GM12878 (cell line): ENCODE measurements around the gene PRRC2A. TPM values are rescaled to one million over a fixed set of nuclear protein-coding genes. Genes with fewer than 3 reads are reported as not detected.

Source experiments
- ATAC-seq: fragments of 200-7000 bp; cut with Tn5 transposase; 3 replicates; pipeline ENCODE4 v1.9.1; 2020; ENCODE audit warnings: mild to moderate bottlenecking, moderate library complexity
- BruUV-seq: library from RNA; stranded (reverse); fragments of 400-500 nt; replicated peaks from 2 replicates; lab custom pipeline; 2021; lab: Mats Ljungman, UMichigan
- CTCF ChIA-PET: fragments of 300-600 bp; sonication (Branson Sonifier 250); formaldehyde crosslinking; extraction: SDS; loops from one replicate; lab custom pipeline; 2021; ENCODE audit warnings: inconsistent platforms; lab: Yijun Ruan, JAX
- POLR2A ChIA-PET: fragments of 350-600 bp; formaldehyde crosslinking; extraction: SDS; loops from one replicate; lab custom pipeline; 2021; ENCODE audit warnings: inconsistent platforms; lab: Charles Lee
- RAD21 ChIA-PET: fragments of 300-600 bp; sonication (Branson Sonifier 250); formaldehyde crosslinking; loops from one replicate; lab custom pipeline; 2023; ENCODE audit warnings: antibody characterized with exemption; ENCODE audit not compliant: unreplicated experiment; lab: Charles Lee
- SMC1A ChIA-PET: fragments of 300-600 bp; sonication (Branson Sonifier 250); formaldehyde crosslinking; loops from one replicate; lab custom pipeline; 2023; ENCODE audit not compliant: unreplicated experiment, uncharacterized antibody; lab: Charles Lee
- DNase-seq: peaks from one replicate; pipeline ENCODE4 v3.0.0-alpha.2; 2011; ENCODE audit warnings: low read depth, low spot score
- FAIRE-seq: peaks from 3 replicates; lab custom pipeline; 2011; peaks lifted over from hg19 to GRCh38; lab: Jason Lieb, UNC
- H2AFZ ChIP-seq: 2 replicates; pipeline ENCODE4 v1.6.0; 2011; ENCODE audit warnings: low read depth, low read length, control low read depth; ENCODE audit not compliant: control insufficient read depth
- H3K27ac ChIP-seq: 2 replicates; pipeline ENCODE4 v1.5.1; 2011; ENCODE audit warnings: control low read depth; ENCODE audit not compliant: control insufficient read depth, insufficient read depth
- H3K27me3 ChIP-seq, 2 experiments: replicated peaks in 1 of 2; 2 replicates each; pipeline versions ENCODE4 v1.6.0 to v1.6.1; 2011; ENCODE audit warnings: low read length in 1 of 2; ENCODE audit not compliant: control insufficient read depth in 2 of 2, insufficient read depth in 2 of 2
- H3K36me3 ChIP-seq, 2 experiments: 2 replicates each; pipeline ENCODE4 v1.5.1; 2011; ENCODE audit warnings: low read length in 1 of 2; ENCODE audit not compliant: control insufficient read depth in 2 of 2, insufficient read depth in 2 of 2
- H3K4me1 ChIP-seq: 2 replicates; pipeline ENCODE4 v1.6.1; 2011; ENCODE audit warnings: mild to moderate bottlenecking, low read length, moderate library complexity, mixed read lengths; ENCODE audit not compliant: control insufficient read depth, insufficient read depth
- H3K4me2 ChIP-seq: 2 replicates; pipeline ENCODE4 v1.6.0; 2011; ENCODE audit warnings: control low read depth; ENCODE audit not compliant: control insufficient read depth, insufficient read depth
- H3K4me3 ChIP-seq: fragments of 200-600 bp; sonication (generic); 2 replicates; pipeline ENCODE4 v1.5.1; 2016
- H3K79me2 ChIP-seq: 2 replicates; pipeline ENCODE4 v1.6.0; 2011; ENCODE audit warnings: low read length; ENCODE audit not compliant: control insufficient read depth, insufficient read depth
- H3K9ac ChIP-seq: 2 replicates; pipeline ENCODE4 v1.8.0; 2011; ENCODE audit warnings: low read length, control low read depth, mixed read lengths; ENCODE audit not compliant: control insufficient read depth, insufficient read depth
- H3K9me3 ChIP-seq: replicated peaks from 3 replicates; pipeline ENCODE4 v1.5.1; 2011; ENCODE audit warnings: mild to moderate bottlenecking, low read length; ENCODE audit not compliant: control insufficient read depth, insufficient read depth
- H4K20me1 ChIP-seq: 2 replicates; pipeline ENCODE4 v1.6.0; 2011; ENCODE audit not compliant: control insufficient read depth, insufficient read depth
- HDAC2 ChIP-seq: fragments of 200-600 bp; sonication (generic); IDR thresholded peaks from 2 replicates; pipeline ENCODE4 v1.6.1; 2017
- JUND ChIP-seq: IDR thresholded peaks from 2 replicates; pipeline ENCODE4 v1.6.1; 2012; ENCODE audit warnings: low read depth, mild to moderate bottlenecking, low read length, improper control_type of control experiment, moderate library complexity
- KAT2A ChIP-seq: conservative IDR thresholded peaks from 2 replicates; pipeline ENCODE4 v1.6.1; 2011; ENCODE audit warnings: low read depth, low read length; ENCODE audit not compliant: control insufficient read depth
- KDM1A ChIP-seq: fragments of 200-600 bp; sonication (generic); IDR thresholded peaks from 2 replicates; pipeline ENCODE4 v1.6.1; 2016; ENCODE audit warnings: borderline replicate concordance
- NFYB ChIP-seq: IDR thresholded peaks from 2 replicates; pipeline ENCODE4 v1.6.1; 2011; ENCODE audit warnings: low read depth, mild to moderate bottlenecking, low read length, improper control_type of control experiment, moderate library complexity; ENCODE audit not compliant: insufficient read depth
- POLR2A ChIP-seq: IDR thresholded peaks from 2 replicates; pipeline ENCODE4 v1.6.1; 2011; ENCODE audit warnings: low read depth, mild to moderate bottlenecking, low read length
- SIX5 ChIP-seq: IDR thresholded peaks from 2 replicates; pipeline ENCODE4 v1.6.1; 2011; ENCODE audit warnings: mild to moderate bottlenecking, low read depth, low read length, moderate library complexity; ENCODE audit not compliant: severe bottlenecking
- SPI1 ChIP-seq: IDR thresholded peaks from 2 replicates; pipeline ENCODE4 v1.6.1; 2011; ENCODE audit warnings: low read depth, mild to moderate bottlenecking, low read length, moderate library complexity, borderline replicate concordance; ENCODE audit not compliant: insufficient read depth
- SREBF1 ChIP-seq: IDR thresholded peaks from 2 replicates; pipeline ENCODE4 v1.6.1; 2012; ENCODE audit warnings: mild to moderate bottlenecking, low read length
- TAF1 ChIP-seq: IDR thresholded peaks from 2 replicates; pipeline ENCODE4 v1.6.1; 2011; ENCODE audit warnings: mild to moderate bottlenecking, low read depth, low read length, borderline replicate concordance
- YY1 ChIP-seq: IDR thresholded peaks from 2 replicates; pipeline ENCODE4 v1.6.1; 2011; ENCODE audit warnings: low read depth, mild to moderate bottlenecking, low read length
- ZNF24 ChIP-seq: fragments of 450-650 bp; IDR thresholded peaks from 2 replicates; pipeline ENCODE4 v1.6.1; 2017; ENCODE audit warnings: antibody characterized with exemption, mild to moderate bottlenecking
- ZNF274 ChIP-seq: IDR thresholded peaks from one replicate; pipeline ENCODE4 v1.8.0; 2011; ENCODE audit not compliant: insufficient read length, insufficient read depth
- ZSCAN29 ChIP-seq: fragments of 450-650 bp; IDR thresholded peaks from 2 replicates; pipeline ENCODE4 v1.6.1; 2017; ENCODE audit warnings: mild to moderate bottlenecking, moderate library complexity
- WGBS: methylation state at CpG from one replicate; pipeline ENCODE4 v1.1.6; 2016; ENCODE audit warnings: low lambda C conversion rate; ENCODE audit not compliant: insufficient replicate concordance, insufficient coverage; ENCODE audit errors: missing lambda C conversion rate; 5-methylcytosine and 5-hydroxymethylcytosine counted together
- in situ Hi-C: fragments of 300-500 bp; cut with MboI; formaldehyde crosslinking; loops from 9 replicates; pipeline ENCODE4 v1.14.3; 2018; ENCODE audit warnings: mixed read lengths
- intact Hi-C: fragments of 100-400 bp; cut with micrococcal nuclease; formaldehyde crosslinking; loops from one replicate; pipeline ENCODE4 v1.14.2; 2022; ENCODE audit not compliant: unreplicated experiment
- polyA plus RNA-seq, 11 experiments: library from polyadenylated mRNA; depleted of rRNA in 4 of 11; unstranded in 6 of 11; stranded (reverse) in 5 of 11; fragments of >200 nt; fragmentation: Nextera tagmentation in 4 of 11; fragmentation: Illumina TruSeq in 1 of 11; extraction: Ambion mirVana in 4 of 11; extraction: Trizol in 1 of 11; gene quantifications; 1 replicate in 1 of 11; 2 replicates in 10 of 11; pipeline versions ENCODE4 v1.2.1 to v1.2.3, GENCODE V29; 2011 to 2016; ENCODE audit warnings: inconsistent platforms in 2 of 11, missing spikeins in 2 of 11, low read depth in 1 of 11
- total RNA-seq, 4 experiments: library from RNA; depleted of rRNA in 3 of 4; stranded (reverse); fragments of >200 nt in 3 of 4; fragmentation: Illumina TruSeq in 1 of 4; extraction: Trizol in 1 of 4; gene quantifications; 2 replicates each; pipeline versions ENCODE4 v1.2.1 to v1.2.3, GENCODE V29; 2013 to 2021
- TF ChIP-seq, protein P1 (sequence below): fragments of 450-650 bp; conservative IDR thresholded peaks from 2 replicates; pipeline ENCODE4 v1.6.1; 2017; ENCODE audit warnings: mild to moderate bottlenecking, moderate library complexity
- TF ChIP-seq, protein P2 (sequence below), 3 experiments: IDR thresholded peaks in 2 of 3; conservative IDR thresholded peaks in 1 of 3; 2 replicates each; pipeline ENCODE4 v1.5.1; 2011; ENCODE audit warnings: low read depth in 3 of 3, low read length in 3 of 3, mild to moderate bottlenecking in 3 of 3, control low read depth in 2 of 3, moderate library complexity in 2 of 3, inconsistent platforms in 1 of 3, mixed read lengths in 1 of 3; ENCODE audit not compliant: control insufficient read depth in 2 of 3, insufficient read depth in 1 of 3; ENCODE audit errors: extremely low read depth in 1 of 3
- TF ChIP-seq, protein P3 (sequence below): fragments of 150-350 bp; IDR thresholded peaks from 2 replicates; pipeline ENCODE4 v1.6.1; 2014; ENCODE audit warnings: mild to moderate bottlenecking, low read depth, low read length

The PRRC2A gene
- total and polyA plus RNA-seq, 10 of the 15 experiments (the other 5 are each of a cell fraction or from before 2014, with no cell fraction given), result 0.40 to 244 (median 61.3) TPM

DNA sequence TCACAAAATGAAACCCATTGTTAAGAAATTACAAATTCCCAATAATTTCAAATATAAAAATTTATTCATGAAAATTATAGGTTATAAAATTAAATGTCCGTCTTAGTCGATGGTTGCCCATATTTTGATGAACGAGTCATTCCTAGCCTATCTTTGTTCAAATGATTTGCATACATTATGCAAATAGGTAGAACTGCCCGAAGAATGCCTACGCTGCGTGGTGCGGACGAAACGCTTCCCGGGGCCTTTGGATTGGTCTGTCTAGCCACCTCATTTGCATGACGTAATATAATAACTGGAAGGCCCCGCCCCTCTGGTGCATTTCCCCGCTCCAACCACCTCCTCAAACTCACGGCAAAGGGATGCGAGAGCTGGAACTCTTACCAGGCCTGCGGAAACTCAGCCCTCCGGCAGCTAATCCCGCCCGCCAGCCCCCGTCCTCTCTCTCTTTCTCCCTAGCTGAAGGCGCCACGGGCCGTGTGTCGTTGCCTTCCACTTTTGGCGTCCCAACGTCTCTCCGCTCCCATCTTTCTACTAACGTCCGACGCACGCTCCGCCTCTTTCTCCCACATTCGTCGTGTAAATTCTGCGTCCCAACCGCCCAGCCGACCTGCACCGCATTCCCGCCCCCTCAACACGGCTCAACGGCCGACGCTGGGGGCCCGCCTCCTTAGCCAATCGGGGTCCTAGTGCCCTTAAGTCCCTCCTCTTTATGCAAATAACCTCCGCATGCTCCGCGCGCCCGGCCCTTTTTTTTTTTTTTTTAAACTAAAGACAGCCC is 520 bp upstream of the PRRC2A start:
- no peaks in the 10 kb centered on the region for H3K27me3 ChIP-seq
- ChIA-PET SMC1A (interaction anchor here (0.7 to 1.0 kb wide), 4 partner anchors 10 to 61 kb away, joined by 3 read pairs; partner anchors contain the start of genes GPANK1 and LY6G5C), RAD21 (interaction anchor here (0.5 kb wide), 1 partner anchor 24 kb away, joined by 3 read pairs; no protein-coding TSS in a partner anchor), POLR2A (interaction anchor here (0.6 to 1.0 kb wide), 7 partner anchors 40 to 163 kb away, joined by 3 to 4 read pairs (median 3); partner anchors contain the start of genes CLIC1, DDX39B and TNF), CTCF (interaction anchor here (0.7 to 1.0 kb wide), 2 partner anchors 22 to 23 kb away, joined by 3 to 4 read pairs; no protein-coding TSS in a partner anchor)
- FAIRE-seq, result peak; percentile 94
- peak overlapping the region; percentile 70 for H3K4me3 ChIP-seq
- peak overlapping the region; percentile 77 for H3K9ac ChIP-seq
- H3K9me3 ChIP-seq, result no peaks in the 10 kb centered on the region
- peak overlapping the region; percentile 98 for H3K27ac ChIP-seq
- peak; percentile 96 for DNase-seq
- H3K36me3 ChIP-seq, result peaks cover 11 to 20% of the 10 kb centered on the region in 2 experiments; a peak in 3 of 4 replicates
- peak; percentile 89 for ATAC-seq
- H2AFZ ChIP-seq, result peak overlapping the region; percentile 77
- TSS peak; percentile 97 for BruUV-seq
- H3K4me2 ChIP-seq, result peak overlapping the region; percentile 80
- peaks cover 4% of the 10 kb centered on the region; the same call in 1 of the 2 replicates for H4K20me1 ChIP-seq
- in situ Hi-C loops (no loop called here), intact Hi-C loops (loop anchor here (1.0 to 5.0 kb wide), 3 partner anchors 32 to 123 kb away; partner anchors contain the start of genes BAG6 and MICB)
- 0% methylated on average over 37 of the region's 50 CpGs for WGBS
- H3K4me1 ChIP-seq, result peaks cover 21% of the 10 kb centered on the region
- peaks cover 48% of the 10 kb centered on the region for H3K79me2 ChIP-seq
- TF ChIP-seq SREBF1 (no peak; the same call in 1 of the 2 replicates), YY1 (peak; percentile 83), ZNF24 (no peak), SIX5 (no peak), POLR2A (peak; percentile 92), HDAC2 (no peak), KAT2A (no peak), JUND (peak; percentile 37; the same call in 1 of the 2 replicates), NFYB (peak; percentile 93), ZSCAN29 (no peak), KDM1A (no peak), SPI1 (no peak), ZNF274 (no peak), TAF1 (peak; percentile 79; the same call in 1 of the 2 replicates)
- TF ChIP-seq, protein P1, sequence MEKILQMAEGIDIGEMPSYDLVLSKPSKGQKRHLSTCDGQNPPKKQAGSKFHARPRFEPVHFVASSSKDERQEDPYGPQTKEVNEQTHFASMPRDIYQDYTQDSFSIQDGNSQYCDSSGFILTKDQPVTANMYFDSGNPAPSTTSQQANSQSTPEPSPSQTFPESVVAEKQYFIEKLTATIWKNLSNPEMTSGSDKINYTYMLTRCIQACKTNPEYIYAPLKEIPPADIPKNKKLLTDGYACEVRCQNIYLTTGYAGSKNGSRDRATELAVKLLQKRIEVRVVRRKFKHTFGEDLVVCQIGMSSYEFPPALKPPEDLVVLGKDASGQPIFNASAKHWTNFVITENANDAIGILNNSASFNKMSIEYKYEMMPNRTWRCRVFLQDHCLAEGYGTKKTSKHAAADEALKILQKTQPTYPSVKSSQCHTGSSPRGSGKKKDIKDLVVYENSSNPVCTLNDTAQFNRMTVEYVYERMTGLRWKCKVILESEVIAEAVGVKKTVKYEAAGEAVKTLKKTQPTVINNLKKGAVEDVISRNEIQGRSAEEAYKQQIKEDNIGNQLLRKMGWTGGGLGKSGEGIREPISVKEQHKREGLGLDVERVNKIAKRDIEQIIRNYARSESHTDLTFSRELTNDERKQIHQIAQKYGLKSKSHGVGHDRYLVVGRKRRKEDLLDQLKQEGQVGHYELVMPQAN, result peak; percentile 65; the same call in 1 of the 2 replicates
- TF ChIP-seq, protein P2, sequence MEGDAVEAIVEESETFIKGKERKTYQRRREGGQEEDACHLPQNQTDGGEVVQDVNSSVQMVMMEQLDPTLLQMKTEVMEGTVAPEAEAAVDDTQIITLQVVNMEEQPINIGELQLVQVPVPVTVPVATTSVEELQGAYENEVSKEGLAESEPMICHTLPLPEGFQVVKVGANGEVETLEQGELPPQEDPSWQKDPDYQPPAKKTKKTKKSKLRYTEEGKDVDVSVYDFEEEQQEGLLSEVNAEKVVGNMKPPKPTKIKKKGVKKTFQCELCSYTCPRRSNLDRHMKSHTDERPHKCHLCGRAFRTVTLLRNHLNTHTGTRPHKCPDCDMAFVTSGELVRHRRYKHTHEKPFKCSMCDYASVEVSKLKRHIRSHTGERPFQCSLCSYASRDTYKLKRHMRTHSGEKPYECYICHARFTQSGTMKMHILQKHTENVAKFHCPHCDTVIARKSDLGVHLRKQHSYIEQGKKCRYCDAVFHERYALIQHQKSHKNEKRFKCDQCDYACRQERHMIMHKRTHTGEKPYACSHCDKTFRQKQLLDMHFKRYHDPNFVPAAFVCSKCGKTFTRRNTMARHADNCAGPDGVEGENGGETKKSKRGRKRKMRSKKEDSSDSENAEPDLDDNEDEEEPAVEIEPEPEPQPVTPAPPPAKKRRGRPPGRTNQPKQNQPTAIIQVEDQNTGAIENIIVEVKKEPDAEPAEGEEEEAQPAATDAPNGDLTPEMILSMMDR (IDR thresholded peaks at IDR 0.05 in 2 of 3, conservative IDR thresholded peaks at IDR 0.05 in 1 of 3; ENCODE audit: control insufficient read depth in 2 of 3, extremely low read depth in 1 of 3, insufficient read depth in 1 of 3, low read depth in 3 of 3, low read length in 3 of 3), result no peak
- TF ChIP-seq, protein P3, sequence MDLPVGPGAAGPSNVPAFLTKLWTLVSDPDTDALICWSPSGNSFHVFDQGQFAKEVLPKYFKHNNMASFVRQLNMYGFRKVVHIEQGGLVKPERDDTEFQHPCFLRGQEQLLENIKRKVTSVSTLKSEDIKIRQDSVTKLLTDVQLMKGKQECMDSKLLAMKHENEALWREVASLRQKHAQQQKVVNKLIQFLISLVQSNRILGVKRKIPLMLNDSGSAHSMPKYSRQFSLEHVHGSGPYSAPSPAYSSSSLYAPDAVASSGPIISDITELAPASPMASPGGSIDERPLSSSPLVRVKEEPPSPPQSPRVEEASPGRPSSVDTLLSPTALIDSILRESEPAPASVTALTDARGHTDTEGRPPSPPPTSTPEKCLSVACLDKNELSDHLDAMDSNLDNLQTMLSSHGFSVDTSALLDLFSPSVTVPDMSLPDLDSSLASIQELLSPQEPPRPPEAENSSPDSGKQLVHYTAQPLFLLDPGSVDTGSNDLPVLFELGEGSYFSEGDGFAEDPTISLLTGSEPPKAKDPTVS, result 0 out of 2 replicates have a peak, but pooled peaks have one; percentile 37
